H1 (cell line): ENCODE data around the gene MAMSTR. TPM values are rescaled to one million over a fixed set of nuclear protein-coding genes. Genes with fewer than 3 reads are reported as not detected.

Experiments
- CTCF ChIA-PET: fragments of 300-600 bp; sonication (Branson Sonifier 250); formaldehyde crosslinking; loops from one replicate; lab custom pipeline; 2021; ENCODE audit not compliant: partially characterized antibody; lab: Charles Lee
- POLR2A ChIA-PET: fragments of 300-600 bp; sonication (Branson Sonifier 250); formaldehyde crosslinking; loops from one replicate; lab custom pipeline; 2021; ENCODE audit warnings: inconsistent platforms; ENCODE audit not compliant: partially characterized antibody; lab: Charles Lee
- DNase-seq, 2 experiments: peaks; one replicate each; pipeline versions ENCODE4 v3.0.0 to v3.0.0-alpha.2; 2010 to 2022; ENCODE audit warnings: low spot score in 2 of 2, low read depth in 1 of 2, mixed read lengths in 1 of 2
- FAIRE-seq: peaks from 2 replicates; lab custom pipeline; 2011; peaks lifted over from hg19 to GRCh38; lab: Jason Lieb, UNC
- H2AFZ ChIP-seq: 2 replicates; pipeline ENCODE4 v1.8.1; 2012; ENCODE audit warnings: low read length, inconsistent platforms
- H2AK5ac ChIP-seq: 2 replicates; pipeline ENCODE4 v1.6.1; 2013; ENCODE audit warnings: low read depth, low read length
- H2BK120ac ChIP-seq: replicated peaks from 2 replicates; pipeline ENCODE3; 2013; ENCODE audit warnings: low read depth, low read length, inconsistent platforms
- H2BK12ac ChIP-seq: 2 replicates; pipeline ENCODE4 v1.6.1; 2013; ENCODE audit warnings: low read depth, low read length
- H2BK15ac ChIP-seq: 2 replicates; pipeline ENCODE4 v1.6.1; 2013; ENCODE audit warnings: low read length
- H2BK20ac ChIP-seq: 2 replicates; pipeline ENCODE4 v1.6.1; 2013; ENCODE audit warnings: low read length
- H2BK5ac ChIP-seq: 2 replicates; pipeline ENCODE4 v1.6.1; 2013; ENCODE audit warnings: low read depth, low read length
- H3K14ac ChIP-seq: 2 replicates; pipeline ENCODE4 v1.6.1; 2013; ENCODE audit warnings: inconsistent platforms; ENCODE audit not compliant: insufficient read length
- H3K18ac ChIP-seq: 2 replicates; pipeline ENCODE4 v1.6.1; 2013; ENCODE audit warnings: low read length; ENCODE audit errors: extremely low read depth
- H3K23ac ChIP-seq: 2 replicates; pipeline ENCODE4 v1.6.1; 2013; ENCODE audit warnings: inconsistent platforms; ENCODE audit not compliant: insufficient read length
- H3K23me2 ChIP-seq: 2 replicates; pipeline ENCODE4 v1.6.1; 2013; ENCODE audit warnings: low read depth, low read length
- H3K27ac ChIP-seq: 2 replicates; pipeline ENCODE4 v1.6.1; 2011; ENCODE audit warnings: low read depth, low read length, inconsistent platforms
- H3K27me3 ChIP-seq, 4 experiments: replicated peaks in 1 of 4; 1 replicate in 1 of 4; 2 replicates in 3 of 4; pipeline versions ENCODE4 v1.6.1 to v1.8.1; 2011 to 2013; ENCODE audit warnings: low read length in 3 of 4, mild to moderate bottlenecking in 3 of 4, inconsistent platforms in 2 of 4, mixed read lengths in 2 of 4, moderate library complexity in 1 of 4; ENCODE audit not compliant: control insufficient read depth in 3 of 4, insufficient read depth in 3 of 4; ENCODE audit errors: extremely low read depth in 1 of 4
- H3K36me3 ChIP-seq, 4 experiments: 2 replicates each; pipeline versions ENCODE4 v1.6.1 to v1.8.1; 2011 to 2013; ENCODE audit warnings: mild to moderate bottlenecking in 4 of 4, low read length in 3 of 4, moderate library complexity in 2 of 4, control low read depth in 1 of 4, inconsistent platforms in 1 of 4; ENCODE audit not compliant: insufficient read depth in 4 of 4, control insufficient read depth in 2 of 4
- H3K4ac ChIP-seq: replicated peaks from 2 replicates; pipeline ENCODE3; 2013; ENCODE audit warnings: low read length, low read depth, mixed read lengths, inconsistent platforms; ENCODE audit not compliant: insufficient read length
- H3K4me1 ChIP-seq, 4 experiments: replicated peaks in 1 of 4; 1 replicate in 1 of 4; 2 replicates in 3 of 4; pipeline versions ENCODE4 v1.6.1 to v1.8.1; 2011 to 2013; ENCODE audit warnings: low read length in 3 of 4, inconsistent platforms in 2 of 4, mixed read lengths in 1 of 4; ENCODE audit not compliant: insufficient read depth in 4 of 4, control insufficient read depth in 3 of 4
- H3K4me2 ChIP-seq, 2 experiments: 2 replicates each; pipeline versions ENCODE4 v1.6.1 to v1.8.1; 2011 to 2013; ENCODE audit warnings: low read depth in 2 of 2, low read length in 2 of 2, control low read depth in 1 of 2, inconsistent platforms in 1 of 2, mild to moderate bottlenecking in 1 of 2; ENCODE audit not compliant: insufficient read depth in 1 of 2
- H3K4me3 ChIP-seq, 4 experiments: fragments of 200-600, 300-600 bp in 1 of 4; sonication (generic), shearing (Covaris generic), sonication (Bioruptor Twin) in 1 of 4; 2 replicates each; pipeline versions ENCODE4 v1.5.1 to v1.8.1; 2011 to 2016; ENCODE audit warnings: low read length in 4 of 4, low read depth in 3 of 4, control low read depth in 2 of 4, inconsistent platforms in 2 of 4, mild to moderate bottlenecking in 2 of 4, mixed read lengths in 1 of 4, moderate library complexity in 1 of 4; ENCODE audit not compliant: insufficient read depth in 2 of 4; ENCODE audit errors: extremely low read depth in 1 of 4
- H3K56ac ChIP-seq: replicated peaks from 2 replicates; pipeline ENCODE3; 2013; ENCODE audit warnings: low read depth, mild to moderate bottlenecking, mixed read lengths, low read length, inconsistent platforms; ENCODE audit not compliant: insufficient read length
- H3K79me1 ChIP-seq: 2 replicates; pipeline ENCODE4 v1.6.1; 2013; ENCODE audit warnings: low read depth, low read length, control low read depth
- H3K79me2 ChIP-seq, 2 experiments: 2 replicates each; pipeline versions ENCODE4 v1.6.1 to v1.8.1; 2012 to 2013; ENCODE audit warnings: low read length in 2 of 2, mild to moderate bottlenecking in 2 of 2, inconsistent platforms in 1 of 2; ENCODE audit not compliant: insufficient read depth in 2 of 2, control insufficient read depth in 1 of 2
- H3K9ac ChIP-seq, 4 experiments: replicated peaks in 1 of 4; 1 replicate in 1 of 4; 2 replicates in 3 of 4; pipeline versions ENCODE4 v1.6.1 to v1.8.1; 2011 to 2013; ENCODE audit warnings: low read depth in 3 of 4, low read length in 3 of 4, control low read depth in 2 of 4, mild to moderate bottlenecking in 2 of 4, moderate library complexity in 2 of 4, inconsistent platforms in 1 of 4; ENCODE audit errors: extremely low read depth in 1 of 4
- H3K9me3 ChIP-seq, 2 experiments: 2 replicates each; pipeline versions ENCODE4 v1.6.1 to v1.8.1; 2012 to 2013; ENCODE audit warnings: mild to moderate bottlenecking in 2 of 2, moderate library complexity in 2 of 2, control low read depth in 1 of 2, inconsistent platforms in 1 of 2, low read depth in 1 of 2, low read length in 1 of 2, mixed read lengths in 1 of 2; ENCODE audit not compliant: insufficient read depth in 2 of 2
- H4K20me1 ChIP-seq, 2 experiments: replicated peaks in 1 of 2; 2 replicates each; pipeline versions ENCODE3 to v1.8.1; 2011 to 2013; ENCODE audit warnings: inconsistent platforms in 2 of 2, low read length in 2 of 2, mild to moderate bottlenecking in 1 of 2; ENCODE audit not compliant: insufficient read depth in 2 of 2, control insufficient read depth in 1 of 2
- H4K5ac ChIP-seq: 2 replicates; pipeline ENCODE4 v1.6.1; 2013; ENCODE audit warnings: low read length, low read depth, mixed read lengths, inconsistent platforms; ENCODE audit not compliant: insufficient read length
- H4K8ac ChIP-seq: 2 replicates; pipeline ENCODE4 v1.8.0; 2013; ENCODE audit warnings: mild to moderate bottlenecking, moderate library complexity, low read length, inconsistent platforms; ENCODE audit not compliant: insufficient read depth; ENCODE audit errors: extremely low read depth
- H4K91ac ChIP-seq: replicated peaks from 2 replicates; pipeline ENCODE3; 2013; ENCODE audit warnings: low read length, mixed read lengths, inconsistent platforms; ENCODE audit not compliant: insufficient read length
- BACH1 ChIP-seq: IDR thresholded peaks from 2 replicates; pipeline ENCODE4 v1.6.1; 2012; ENCODE audit warnings: low read length, improper control_type of control experiment
- CTBP2 ChIP-seq: IDR thresholded peaks from 2 replicates; pipeline ENCODE4 v1.7.0; 2011; ENCODE audit warnings: borderline replicate concordance, mild to moderate bottlenecking, moderate library complexity, mixed read lengths, low read length; ENCODE audit not compliant: insufficient read depth, insufficient read length
- E2F6 ChIP-seq: IDR thresholded peaks from 2 replicates; pipeline ENCODE4 v1.6.1; 2012; ENCODE audit warnings: inconsistent platforms
- GTF2F1 ChIP-seq: IDR thresholded peaks from 2 replicates; pipeline ENCODE4 v1.6.1; 2012; ENCODE audit warnings: low read depth, low read length, improper control_type of control experiment, borderline replicate concordance
- RAD21 ChIP-seq, 2 experiments: IDR thresholded peaks in 1 of 2; conservative IDR thresholded peaks in 1 of 2; 2 replicates each; pipeline ENCODE4 v1.6.1; 2011; ENCODE audit warnings: low read depth in 2 of 2, low read length in 2 of 2, improper control_type of control experiment in 1 of 2, inconsistent platforms in 1 of 2, mild to moderate bottlenecking in 1 of 2, moderate library complexity in 1 of 2
- SP1 ChIP-seq: IDR thresholded peaks from 2 replicates; pipeline ENCODE4 v1.6.1; 2011; ENCODE audit warnings: low read depth, low read length
- TAF1 ChIP-seq: IDR thresholded peaks from 2 replicates; pipeline ENCODE4 v1.6.1; 2011; ENCODE audit warnings: mild to moderate bottlenecking, low read depth, low read length
- TBP ChIP-seq: IDR thresholded peaks from 2 replicates; pipeline ENCODE4 v1.6.1; 2011; ENCODE audit warnings: low read depth, low read length, improper control_type of control experiment
- TEAD4 ChIP-seq: IDR thresholded peaks from 2 replicates; pipeline ENCODE4 v1.6.1; 2012; ENCODE audit warnings: low read depth, low read length, inconsistent platforms, mixed read lengths
- YY1 ChIP-seq: IDR thresholded peaks from 2 replicates; pipeline ENCODE4 v1.6.1; 2011; ENCODE audit warnings: low read depth, mild to moderate bottlenecking, low read length
- WGBS, 2 experiments: shearing (Covaris generic) in 1 of 2; methylation state at CpG; one replicate each; pipeline versions ENCODE4 v1.1.6 to v1.1.7; 2013 to 2015; ENCODE audit warnings: low lambda C conversion rate in 2 of 2, mixed read lengths in 2 of 2, inconsistent platforms in 1 of 2, low coverage in 1 of 2, missing lambda C conversion rate in 1 of 2; ENCODE audit not compliant: insufficient replicate concordance in 2 of 2, insufficient coverage in 1 of 2, insufficient read length in 1 of 2; ENCODE audit errors: extremely low coverage in 1 of 2, missing lambda C conversion rate in 1 of 2; 5-methylcytosine and 5-hydroxymethylcytosine counted together
- polyA plus RNA-seq, 7 experiments: library from polyadenylated mRNA; depleted of rRNA in 3 of 7; stranded (reverse) in 5 of 7; unstranded in 2 of 7; fragments of >200 nt in 5 of 7; fragments of 200-250 nt in 2 of 7; gene quantifications; 1 replicate in 5 of 7; 2 replicates in 1 of 7; 4 replicates in 1 of 7; pipeline versions ENCODE4 v1.2.1 to v1.2.3, GENCODE V29; 2011 to 2013; ENCODE audit warnings: missing spikeins in 2 of 7, mixed read lengths in 2 of 7
- total RNA-seq: library from RNA; stranded (reverse); fragmentation: NEBNext Ultra II Directional; extraction: Animal tissue kit (Norgen Biotek cat#: 25700); gene quantifications from 2 replicates; pipeline ENCODE4 v1.2.1, GENCODE V29; 2021
- TF ChIP-seq, protein P1 (sequence below), 3 experiments: IDR thresholded peaks; 1 replicate in 2 of 3; 2 replicates in 1 of 3; pipeline versions ENCODE4 v1.5.1 to v1.6.1; 2011; ENCODE audit warnings: low read length in 3 of 3, mild to moderate bottlenecking in 3 of 3, inconsistent platforms in 2 of 3, low read depth in 1 of 3, moderate library complexity in 1 of 3; ENCODE audit not compliant: insufficient read depth in 1 of 3; ENCODE audit errors: control extremely low read depth in 1 of 3

MAMSTR gene
- total and polyA plus RNA-seq, 2 of the 8 experiments (the other 6 are each of a cell fraction or from before 2014, with no cell fraction given) = 2.0 to 2.3 TPM

GRCh38 chr19:48698046-48698445 is 21.5 kb downstream of the MAMSTR start:
- no peaks in the 10 kb centered on the region for H3K79me2 ChIP-seq
- H2BK5ac ChIP-seq = no peak overlapping the region
- H3K4me1 ChIP-seq = peaks cover 0 to 5% (median 1%) of the 10 kb centered on the region in 4 experiments; a peak in 4 of 7 replicates
- ChIA-PET CTCF (interaction anchor here (1.5 to 9.4 kb wide), 3 partner anchors 14 to 90 kb away, joined by 5 to 42 read pairs (median 9); no protein-coding TSS in a partner anchor), POLR2A (interaction anchor here (1.8 to 3.5 kb wide), 2 partner anchors 24 to 30 kb away, joined by 4 to 16 read pairs; no protein-coding TSS in a partner anchor)
- no peak overlapping the region for H3K9ac ChIP-seq
- FAIRE-seq (no peak), DNase-seq (no peak)
- no peak overlapping the region for H3K56ac ChIP-seq
- no peak overlapping the region for H3K23ac ChIP-seq
- WGBS, 2 experiments = 97% methylated on average over 3 of the region's 4 CpGs; no CpG with 5 or more reads in 1 of the 2 experiments
- H2AFZ ChIP-seq = no peak overlapping the region
- no peak overlapping the region for H3K4me3 ChIP-seq
- H3K36me3 ChIP-seq = no peaks in the 10 kb centered on the region
- no peaks in the 10 kb centered on the region for H3K27me3 ChIP-seq
- no peak overlapping the region for H3K4me2 ChIP-seq
- H2BK15ac ChIP-seq = no peak overlapping the region
- H4K8ac ChIP-seq = no peak overlapping the region
- H4K91ac ChIP-seq = no peak overlapping the region
- H2BK12ac ChIP-seq = peak overlapping the region; percentile 29; the same call in 1 of the 2 replicates
- no peak overlapping the region for H4K5ac ChIP-seq
- H2BK20ac ChIP-seq = no peak overlapping the region
- H3K18ac ChIP-seq = no peak overlapping the region
- no peaks in the 10 kb centered on the region for H3K9me3 ChIP-seq
- no peak overlapping the region for H3K27ac ChIP-seq
- no peak overlapping the region for H3K14ac ChIP-seq
- H3K79me1 ChIP-seq = peaks cover 2% of the 10 kb centered on the region; the same call in 1 of the 2 replicates
- no peak overlapping the region for H3K4ac ChIP-seq
- no peaks in the 10 kb centered on the region for H4K20me1 ChIP-seq
- H3K23me2 ChIP-seq = peaks cover 8% of the 10 kb centered on the region; the same call in 1 of the 2 replicates
- no peak overlapping the region for H2AK5ac ChIP-seq
- H2BK120ac ChIP-seq = no peak overlapping the region
- TF ChIP-seq E2F6 (no peak), TEAD4 (no peak), RAD21 (IDR thresholded peaks at IDR 0.05 in 1 of 2, conservative IDR thresholded peaks at IDR 0.05 in 1 of 2; ENCODE audit: low read depth in 2 of 2, low read length in 2 of 2) (no peak), BACH1 (no peak), TAF1 (no peak), TBP (no peak), GTF2F1 (no peak), YY1 (no peak), CTBP2 (no peak), SP1 (no peak)
- TF ChIP-seq, protein P1, sequence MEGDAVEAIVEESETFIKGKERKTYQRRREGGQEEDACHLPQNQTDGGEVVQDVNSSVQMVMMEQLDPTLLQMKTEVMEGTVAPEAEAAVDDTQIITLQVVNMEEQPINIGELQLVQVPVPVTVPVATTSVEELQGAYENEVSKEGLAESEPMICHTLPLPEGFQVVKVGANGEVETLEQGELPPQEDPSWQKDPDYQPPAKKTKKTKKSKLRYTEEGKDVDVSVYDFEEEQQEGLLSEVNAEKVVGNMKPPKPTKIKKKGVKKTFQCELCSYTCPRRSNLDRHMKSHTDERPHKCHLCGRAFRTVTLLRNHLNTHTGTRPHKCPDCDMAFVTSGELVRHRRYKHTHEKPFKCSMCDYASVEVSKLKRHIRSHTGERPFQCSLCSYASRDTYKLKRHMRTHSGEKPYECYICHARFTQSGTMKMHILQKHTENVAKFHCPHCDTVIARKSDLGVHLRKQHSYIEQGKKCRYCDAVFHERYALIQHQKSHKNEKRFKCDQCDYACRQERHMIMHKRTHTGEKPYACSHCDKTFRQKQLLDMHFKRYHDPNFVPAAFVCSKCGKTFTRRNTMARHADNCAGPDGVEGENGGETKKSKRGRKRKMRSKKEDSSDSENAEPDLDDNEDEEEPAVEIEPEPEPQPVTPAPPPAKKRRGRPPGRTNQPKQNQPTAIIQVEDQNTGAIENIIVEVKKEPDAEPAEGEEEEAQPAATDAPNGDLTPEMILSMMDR (IDR thresholded peaks at IDR 0.05; ENCODE audit: control extremely low read depth in 1 of 3, insufficient read depth in 1 of 3, low read depth in 1 of 3, low read length in 3 of 3) = no peak
